WTC11 (cell line): ENCODE measurements around the gene PRKCQ.

ENCODE experiments used
- AFF4 ChIP-seq: sonication (generic); formaldehyde crosslinking; IDR thresholded peaks from 2 replicates; pipeline ENCODE4 v1.8.1; 2023; ENCODE audit warnings: mild to moderate bottlenecking, missing genetic modification reagents, borderline replicate concordance
- ATF3 ChIP-seq: sonication (generic); formaldehyde crosslinking; conservative IDR thresholded peaks from 2 replicates; pipeline ENCODE4 v1.8.1; 2022; ENCODE audit warnings: mild to moderate bottlenecking, missing genetic modification reagents
- ATF6 ChIP-seq: sonication (generic); formaldehyde crosslinking; IDR thresholded peaks from 2 replicates; pipeline ENCODE4 v1.8.1; 2023; ENCODE audit warnings: mild to moderate bottlenecking, missing genetic modification reagents
- CREM ChIP-seq: sonication (generic); formaldehyde crosslinking; IDR thresholded peaks from 2 replicates; pipeline ENCODE4 v1.8.1; 2022; ENCODE audit warnings: mild to moderate bottlenecking, missing genetic modification reagents, moderate library complexity
- CTCF ChIP-seq: fragments of 200-600 bp; IDR thresholded peaks from 2 replicates; pipeline ENCODE4 v1.8.0; 2022; ENCODE audit warnings: antibody characterized with exemption
- FOXP4 ChIP-seq: sonication (generic); formaldehyde crosslinking; IDR thresholded peaks from 2 replicates; pipeline ENCODE4 v1.8.0; 2022; ENCODE audit warnings: mild to moderate bottlenecking, missing genetic modification reagents
- MAX ChIP-seq: sonication (generic); formaldehyde crosslinking; IDR thresholded peaks from 2 replicates; pipeline ENCODE4 v1.8.0; 2022; ENCODE audit warnings: mild to moderate bottlenecking, missing genetic modification reagents
- PRDM15 ChIP-seq: sonication (generic); formaldehyde crosslinking; IDR thresholded peaks from 2 replicates; pipeline ENCODE4 v1.8.0; 2022; ENCODE audit warnings: missing genetic modification reagents
- RELA ChIP-seq: sonication (generic); formaldehyde crosslinking; IDR thresholded peaks from 2 replicates; pipeline ENCODE4 v1.8.1; 2022; ENCODE audit warnings: missing genetic modification reagents, mild to moderate bottlenecking, borderline replicate concordance
- SP1 ChIP-seq: sonication (generic); formaldehyde crosslinking; conservative IDR thresholded peaks from 2 replicates; pipeline ENCODE4 v1.8.1; 2022; ENCODE audit warnings: missing genetic modification reagents
- USF2 ChIP-seq: sonication (generic); formaldehyde crosslinking; IDR thresholded peaks from 2 replicates; pipeline ENCODE4 v1.8.1; 2023; ENCODE audit warnings: mild to moderate bottlenecking, missing genetic modification reagents, moderate library complexity
- ZNF121 ChIP-seq: sonication (generic); formaldehyde crosslinking; IDR thresholded peaks from 2 replicates; pipeline ENCODE4 v1.8.0; 2023; ENCODE audit warnings: missing genetic modification reagents

- TF ChIP-seq CTCF: no peak
- no peak for TF ChIP-seq ATF6 (CRISPR knock-in tag)
- no peak for TF ChIP-seq RELA
- no peak for TF ChIP-seq ZNF121
- no peak for TF ChIP-seq USF2 (CRISPR knock-in tag)
- no peak for TF ChIP-seq PRDM15 (CRISPR knock-in tag)
- TF ChIP-seq CREM: no peak
- TF ChIP-seq MAX: no peak
- no peak for TF ChIP-seq SP1
- TF ChIP-seq ATF3: no peak
- TF ChIP-seq AFF4 (CRISPR knock-in tag): no peak
- TF ChIP-seq FOXP4 (CRISPR knock-in tag): no peak
Observed at GRCh38 chr10:6461961-6462360, 118.1 kb downstream of the PRKCQ start.
